DMS 273 (cell line): ENCODE measurements around the gene PSMC1.

Source experiments
- DNase-seq: peaks from one replicate; lab custom pipeline; 2025; ENCODE audit not compliant: unreplicated experiment; lab: John Stamatoyannopoulos, UW

Gene PSMC1

GRCh38 chr14:90275820-90276219 lies 19.5 kb downstream of the PSMC1 start:
- DNase-seq = no peak

GRCh38 chr14:90276646-90277367 lies 20.5 kb downstream of the PSMC1 start:
- peak; percentile 28 for DNase-seq

GRCh38 chr14:90277581-90278198 lies 21.3 kb downstream of the PSMC1 start:
- DNase-seq = no peak

- DNase-seq = no peak
Observed at GRCh38 chr14:90278199-90279175, 22.1 kb downstream of the PSMC1 start.

- DNase-seq = no peak
Observed at GRCh38 chr14:90280096-90280495, 23.7 kb downstream of the PSMC1 start.

- no peak for DNase-seq
Observed at GRCh38 chr14:90281261-90281660, 24.9 kb downstream of the PSMC1 start.

- no peak for DNase-seq
Observed at GRCh38 chr14:90281756-90282155, 25.4 kb downstream of the PSMC1 start.

- no peak for DNase-seq
Observed at GRCh38 chr14:90287791-90288190, 31.4 kb downstream of the PSMC1 start.

GRCh38 chr14:90288651-90289355 lies 32.5 kb downstream of the PSMC1 start:
- DNase-seq = peak; percentile 57

GRCh38 chr14:90290337-90291011 lies 34.1 kb downstream of the PSMC1 start:
- no peak for DNase-seq

GRCh38 chr14:90291699-90292098 lies 35.3 kb downstream of the PSMC1 start:
- no peak for DNase-seq

- no peak for DNase-seq
Observed at GRCh38 chr14:90293766-90294730, 37.7 kb downstream of the PSMC1 start.

GRCh38 chr14:90294872-90295271 lies 38.5 kb downstream of the PSMC1 start:
- no peak for DNase-seq

GRCh38 chr14:90295870-90296516 lies 39.6 kb downstream of the PSMC1 start:
- DNase-seq = no peak

GRCh38 chr14:90296641-90297040 lies 40.3 kb downstream of the PSMC1 start:
- no peak for DNase-seq

- no peak for DNase-seq
Observed at GRCh38 chr14:90297876-90298629, 41.7 kb downstream of the PSMC1 start.

- no peak for DNase-seq
Observed at GRCh38 chr14:90299408-90299807, 43.1 kb downstream of the PSMC1 start.

- peak; percentile 14 for DNase-seq
Observed at GRCh38 chr14:90300611-90301047, 44.3 kb downstream of the PSMC1 start.
